Ovary (tissue), 9 donors: ENCODE results near the gene EBF3. TPM values are rescaled to one million over a fixed set of nuclear protein-coding genes. Genes with fewer than 3 reads are reported as not detected.

Experiments
- DNase-seq, 5 donors: peaks; one replicate each; pipeline ENCODE4 v3.0.0-alpha.2; 2019 to 2020
- H3K27ac ChIP-seq, 2 donors: fragments of 200-600 bp; one replicate each; pipeline versions ENCODE4 v1.5.1 to v1.8.0; 2019 to 2022
- H3K27me3 ChIP-seq: fragments of 200-600 bp; one replicate; pipeline ENCODE4 v1.8.0; 2022
- H3K36me3 ChIP-seq: fragments of 200-600 bp; sonication (generic); one replicate; pipeline ENCODE4 v1.5.1; 2019
- H3K4me1 ChIP-seq: one replicate; pipeline ENCODE4 v1.8.1; 2013; ENCODE audit warnings: mild to moderate bottlenecking, moderate library complexity; ENCODE audit not compliant: insufficient read depth
- H3K4me3 ChIP-seq: fragments of 200-600 bp; sonication (generic); one replicate; pipeline ENCODE4 v1.5.1; 2017
- H3K9me3 ChIP-seq, 2 donors: fragments of 200-600 bp in 1 of 2; sonication (generic) in 1 of 2; one replicate each; pipeline versions ENCODE4 v1.5.1 to v1.8.1; 2013 to 2019; ENCODE audit warnings: mild to moderate bottlenecking in 1 of 2, moderate library complexity in 1 of 2
- CTCF ChIP-seq, 3 donors: fragments of 450-650 bp in 2 of 3; fragments of 200-600 bp in 1 of 3; IDR thresholded peaks; one replicate each; pipeline versions ENCODE4 v1.5.1 to v1.8.0; 2016 to 2022; ENCODE audit warnings: antibody characterized with exemption in 3 of 3, mild to moderate bottlenecking in 1 of 3
- EP300 ChIP-seq: sonication (generic); formaldehyde crosslinking; IDR thresholded peaks from one replicate; pipeline ENCODE4 v1.6.1; 2017; ENCODE audit warnings: antibody characterized with exemption
- POLR2A ChIP-seq: fragments of 450-650 bp; IDR thresholded peaks from one replicate; pipeline ENCODE4 v1.6.1; 2017; ENCODE audit warnings: antibody characterized with exemption, mild to moderate bottlenecking, moderate library complexity
- WGBS, 3 donors: extraction: QIAGEN DNeasy Blood & Tissue Kit in 1 of 3; methylation state at CpG; one replicate each; pipeline versions ENCODE4 v1.1.5 to v1.1.7; 2013 to 2017; 5-methylcytosine and 5-hydroxymethylcytosine counted together
- intact Hi-C, 4 donors: fragments of 100-400 bp; cut with DNase I; formaldehyde crosslinking; loops; one replicate each; pipeline versions ENCODE4 v1.11.0 to v1.15.1; 2022 to 2023
- polyA plus RNA-seq, 2 donors: library from polyadenylated mRNA; stranded (reverse); fragments of 200-250 nt in 1 of 2; fragments of 350-450 nt in 1 of 2; fragmentation: Illumina TruSeq in 1 of 2; extraction: RNeasy Lipid Tissue Mini Kit (QIAGEN cat#74804) in 1 of 2; gene quantifications; one replicate each; pipeline ENCODE4 v1.2.3, GENCODE V29; 2013 to 2014
- total RNA-seq, 7 donors: library from RNA; depleted of rRNA in 2 of 7; stranded (reverse); fragments of >200 nt in 2 of 7; fragmentation: NEBNext Ultra II Directional in 3 of 7; extraction: Animal tissue kit (Norgen Biotek cat#: 25700) in 3 of 7; gene quantifications; one replicate each; pipeline versions ENCODE4 v1.1.0 to v1.2.4, GENCODE V29; 2016 to 2023
- donor health status: DM: no; HTN: no; CAD: no; lungs with moderate emphysema.
- donor health status: DM: no; HTN: no; CAD: no.
- donor health status: Bipolar disorder and iron deficiency.
- donor health status: DM: yes; HTN: yes; CAD: no.
- donor health status: DM: no; HTN: no; CAD: no.
- donor health status: DM: yes; HTN: yes; CAD: no.

Gene EBF3
- total and polyA plus RNA-seq, 9 donors, result 0.15 to 3.6 (median 0.79) TPM

- Histone ChIP-seq H3K4me1 (peaks cover 3% of the 10 kb centered on the region), H3K27ac (no peak overlapping the region), H3K9me3 (no peaks in the 10 kb centered on the region), H3K36me3 (no peaks in the 10 kb centered on the region), H3K27me3 (peaks cover 11% of the 10 kb centered on the region), H3K4me3 (no peak overlapping the region)
- DNase-seq, result no peak
- intact Hi-C loops, result loop anchor here in 1 of 4 donors (10.0 kb wide), 1 partner anchor 938 kb away; no protein-coding TSS in a partner anchor
- WGBS, 3 donors, result 14 to 51% (median 17%) methylated on average over 17 to 59 of the region's 59 CpGs
- no peak for TF ChIP-seq EP300
- no peak for TF ChIP-seq POLR2A
- TF ChIP-seq CTCF (IDR thresholded peaks at IDR 0.05), result no peak
These were observed 9.0 kb upstream of the EBF3 start for GRCh38 chr10:129972966-129973673.

DNA sequence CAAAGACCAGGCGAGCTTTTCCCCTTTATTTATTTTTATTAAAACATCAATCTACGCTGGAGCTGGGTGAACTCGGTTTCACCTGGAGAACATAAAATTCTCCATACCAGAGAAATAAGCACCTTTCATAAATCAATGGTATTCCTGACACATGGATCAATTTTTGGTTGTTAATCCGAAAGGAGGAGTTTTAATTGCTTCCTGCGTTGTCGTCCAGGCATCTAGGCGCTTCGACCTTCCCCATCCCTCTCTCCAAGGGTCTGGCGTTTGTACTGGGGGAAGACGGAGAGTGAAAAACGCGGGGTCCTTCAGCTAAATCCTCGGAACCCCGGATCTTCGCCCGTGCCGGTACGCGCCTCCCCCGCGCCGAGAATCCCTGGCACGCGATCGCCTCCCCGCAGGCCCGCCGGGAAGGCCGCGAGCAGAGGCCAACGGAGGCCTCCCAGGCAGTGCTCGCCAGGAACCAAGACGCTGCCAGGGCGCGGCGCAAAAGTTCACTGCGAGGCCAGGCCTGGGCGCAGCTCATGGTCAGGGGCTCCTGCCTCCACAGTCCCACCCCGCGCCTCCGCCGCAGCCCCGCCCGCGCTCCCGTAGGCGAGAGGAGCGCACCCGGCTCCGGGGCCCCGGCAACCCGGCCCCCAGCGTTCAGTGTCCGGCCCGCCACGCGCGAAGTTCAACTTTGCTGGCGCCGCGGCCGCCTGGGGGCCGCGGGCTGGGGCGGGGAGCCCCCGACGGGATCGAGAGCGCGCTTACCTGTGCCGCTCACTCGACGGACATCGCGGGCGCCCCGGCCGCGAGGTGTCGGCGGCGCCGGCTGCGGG lies 8.3 kb upstream of the EBF3 start:
- Histone ChIP-seq H3K4me3 (no peak overlapping the region), H3K27me3 (peaks cover 11% of the 10 kb centered on the region), H3K27ac (no peak overlapping the region), H3K36me3 (no peaks in the 10 kb centered on the region), H3K4me1 (peaks cover 5% of the 10 kb centered on the region), H3K9me3 (no peaks in the 10 kb centered on the region)
- DNase-seq, result no peak
- TF ChIP-seq EP300, result no peak
- TF ChIP-seq CTCF (IDR thresholded peaks at IDR 0.05), result no peak
- TF ChIP-seq POLR2A, result no peak
- WGBS, 3 donors, result 2 to 5% (median 5%) methylated on average over 27 to 84 of the region's 84 CpGs
- intact Hi-C loops, result loop anchor here in 1 of 4 donors (10.0 kb wide), 1 partner anchor 938 kb away; no protein-coding TSS in a partner anchor

GRCh38 chr10:129971381-129972144 lies 7.5 kb upstream of the EBF3 start:
- H3K4me3 ChIP-seq, result no peak overlapping the region
- WGBS, 3 donors, result 1 to 2% (median 1%) methylated on average over 77 to 84 of the region's 84 CpGs
- peak in 3 of 5 donors; percentile 29 to 65 (median 58) for DNase-seq
- TF ChIP-seq POLR2A (no peak), CTCF (IDR thresholded peaks at IDR 0.05) (peak in 2 of 3 donors; percentile 26 to 27)
- H3K27me3 ChIP-seq, result peaks cover 14% of the 10 kb centered on the region
- intact Hi-C loops, result loop anchor here in 2 of 4 donors (2.0 to 10.0 kb wide), 2 partner anchors 85 to 937 kb away; no protein-coding TSS in a partner anchor
- no peaks in the 10 kb centered on the region for H3K36me3 ChIP-seq
- H3K4me1 ChIP-seq, result peaks cover 6% of the 10 kb centered on the region
- no peak overlapping the region for H3K27ac ChIP-seq
- H3K9me3 ChIP-seq, result no peaks in the 10 kb centered on the region
